Limb (tissue), 2 donors: Measurements from ENCODE around the gene TUBGCP3.
"Not testable (repeated sequence)": the region's sequence is repeated elsewhere in the genome, so short reads cannot be mapped to it uniquely, and the experiment has no call there.

ENCODE experiments used
- DNase-seq, 2 donors: peaks; one replicate each; pipeline ENCODE4 v3.0.0-alpha.2; 2016; ENCODE audit errors: extremely low spot score in 2 of 2

The TUBGCP3 gene, protein sequence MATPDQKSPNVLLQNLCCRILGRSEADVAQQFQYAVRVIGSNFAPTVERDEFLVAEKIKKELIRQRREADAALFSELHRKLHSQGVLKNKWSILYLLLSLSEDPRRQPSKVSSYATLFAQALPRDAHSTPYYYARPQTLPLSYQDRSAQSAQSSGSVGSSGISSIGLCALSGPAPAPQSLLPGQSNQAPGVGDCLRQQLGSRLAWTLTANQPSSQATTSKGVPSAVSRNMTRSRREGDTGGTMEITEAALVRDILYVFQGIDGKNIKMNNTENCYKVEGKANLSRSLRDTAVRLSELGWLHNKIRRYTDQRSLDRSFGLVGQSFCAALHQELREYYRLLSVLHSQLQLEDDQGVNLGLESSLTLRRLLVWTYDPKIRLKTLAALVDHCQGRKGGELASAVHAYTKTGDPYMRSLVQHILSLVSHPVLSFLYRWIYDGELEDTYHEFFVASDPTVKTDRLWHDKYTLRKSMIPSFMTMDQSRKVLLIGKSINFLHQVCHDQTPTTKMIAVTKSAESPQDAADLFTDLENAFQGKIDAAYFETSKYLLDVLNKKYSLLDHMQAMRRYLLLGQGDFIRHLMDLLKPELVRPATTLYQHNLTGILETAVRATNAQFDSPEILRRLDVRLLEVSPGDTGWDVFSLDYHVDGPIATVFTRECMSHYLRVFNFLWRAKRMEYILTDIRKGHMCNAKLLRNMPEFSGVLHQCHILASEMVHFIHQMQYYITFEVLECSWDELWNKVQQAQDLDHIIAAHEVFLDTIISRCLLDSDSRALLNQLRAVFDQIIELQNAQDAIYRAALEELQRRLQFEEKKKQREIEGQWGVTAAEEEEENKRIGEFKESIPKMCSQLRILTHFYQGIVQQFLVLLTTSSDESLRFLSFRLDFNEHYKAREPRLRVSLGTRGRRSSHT

DNA sequence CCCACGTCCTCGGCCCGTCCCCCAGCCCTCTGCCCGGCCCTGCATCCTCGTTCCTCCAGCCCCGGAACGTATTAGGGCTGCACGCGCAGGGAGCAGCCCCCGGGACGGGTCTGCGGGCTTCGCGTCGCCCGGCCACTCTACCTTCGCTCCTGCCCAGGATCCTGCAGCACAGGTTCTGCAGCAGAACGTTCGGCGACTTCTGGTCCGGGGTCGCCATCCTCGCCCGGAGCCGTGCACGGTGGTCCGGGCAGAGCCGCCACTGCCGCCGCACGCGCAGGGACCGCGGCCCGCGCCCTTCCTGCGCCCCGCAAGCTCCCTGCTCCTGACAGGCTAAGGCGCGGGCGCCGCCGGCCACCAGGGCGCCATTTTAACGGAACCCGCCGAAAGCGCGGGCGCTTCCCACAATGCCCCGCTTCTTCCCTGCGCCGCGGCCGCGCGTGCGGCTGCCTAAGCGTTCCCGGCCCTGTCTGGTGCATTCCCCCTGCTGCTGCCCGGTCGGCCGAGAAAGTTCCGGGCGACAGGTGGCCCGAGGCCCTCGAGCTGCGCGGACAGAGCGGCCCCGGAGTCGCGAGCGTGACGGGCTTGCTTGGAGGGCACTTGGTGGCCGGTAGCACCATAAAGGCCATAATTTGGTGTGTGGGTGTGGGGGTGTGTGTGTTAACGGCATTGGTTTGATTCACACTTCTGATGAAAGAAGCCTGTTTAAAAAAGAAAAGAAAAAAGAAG, at the start of gene TUBGCP3:
TUBGCP3 (minus strand) TSS at position 390 of the 726 bp plus-strand sequence; CDS start at position 217, 173 bp downstream.
- peak; percentile 86 to 90 for DNase-seq

DNA sequence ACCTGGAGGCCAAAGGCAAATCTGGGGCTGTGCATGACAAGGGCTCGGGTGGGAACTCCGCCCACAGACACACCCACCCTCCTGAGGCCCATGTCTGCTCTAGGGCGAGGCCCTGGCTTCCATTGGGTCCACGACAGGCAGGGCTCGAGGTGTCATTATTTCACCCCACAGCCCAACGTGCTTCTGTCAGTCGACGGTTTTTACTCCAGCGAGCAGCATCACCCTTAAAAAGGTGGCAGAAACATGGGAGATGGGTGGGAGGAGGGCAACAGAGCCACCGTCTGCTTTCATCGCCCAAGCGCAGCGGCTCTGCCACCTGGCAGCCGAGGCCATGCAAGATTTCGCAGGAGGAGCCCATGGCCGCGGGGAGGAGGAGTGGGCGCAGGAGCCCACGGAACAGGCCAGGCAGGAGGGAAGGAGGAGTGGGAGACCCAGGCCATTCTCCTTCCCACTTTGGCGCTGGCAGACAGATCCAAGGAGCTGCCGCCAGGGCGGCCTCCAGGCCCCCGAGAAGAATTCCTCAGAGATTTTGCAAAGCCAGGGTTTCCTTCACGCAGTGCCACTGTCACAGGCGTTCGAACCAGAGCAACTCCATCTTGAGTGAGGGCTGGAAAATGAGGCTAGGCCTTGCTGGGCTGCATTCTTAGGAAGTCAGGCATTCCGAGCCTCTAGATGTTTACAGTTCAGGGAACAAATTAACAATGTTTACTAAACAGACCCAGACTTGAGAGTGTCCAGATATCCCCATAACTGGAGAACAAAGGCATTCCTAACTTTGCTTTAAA, 49.3 kb upstream of the TUBGCP3 start:
- no peak for DNase-seq

DNA sequence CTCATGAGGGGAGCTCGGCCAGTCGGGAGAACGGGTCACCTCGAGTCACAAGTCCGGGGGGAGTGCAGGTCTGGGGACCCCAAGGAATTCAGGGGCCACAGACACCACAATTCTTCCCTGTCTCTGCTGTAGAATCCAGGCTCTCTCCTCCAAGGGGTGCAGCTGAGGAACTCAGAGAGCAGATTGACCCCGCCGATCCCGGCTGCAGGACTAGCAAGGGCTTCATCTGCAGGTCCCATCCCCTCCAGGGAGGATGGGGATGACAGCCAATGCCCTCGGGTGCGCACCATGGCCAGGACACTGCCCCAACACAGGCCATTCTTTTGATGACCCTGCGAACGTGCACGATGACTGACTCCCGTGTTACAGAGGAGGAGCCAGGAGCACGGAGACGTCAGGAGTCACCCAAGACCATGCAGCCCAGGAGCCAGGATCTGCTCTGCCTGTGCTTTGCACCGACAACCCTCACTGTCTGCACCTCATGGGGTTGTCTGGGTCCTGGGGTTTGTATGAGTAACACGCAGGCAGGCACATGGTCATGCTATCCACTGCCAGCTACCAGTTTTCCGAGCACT, 48.5 kb upstream of the TUBGCP3 start:
- DNase-seq, result no peak

DNA sequence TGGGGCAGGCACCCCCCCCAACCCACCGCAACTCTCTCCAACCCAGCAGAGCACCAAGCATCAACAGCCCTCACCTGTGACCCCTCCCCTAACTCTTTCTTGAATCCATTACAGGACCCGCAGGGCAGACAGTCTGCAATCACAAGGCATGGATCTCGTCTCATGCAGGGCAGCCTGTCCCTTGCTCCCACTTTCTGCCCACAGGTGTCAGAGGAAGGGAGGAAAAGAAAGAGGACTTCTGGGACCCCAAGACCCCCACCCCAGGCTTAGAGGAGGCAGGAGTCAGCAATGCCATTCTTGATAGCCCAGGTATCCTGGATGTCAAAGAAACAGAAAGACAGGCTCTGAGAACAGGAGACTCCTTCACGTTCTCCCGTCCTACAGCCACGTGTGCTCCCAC, 47.4 kb upstream of the TUBGCP3 start:
- DNase-seq, result no peak

DNA sequence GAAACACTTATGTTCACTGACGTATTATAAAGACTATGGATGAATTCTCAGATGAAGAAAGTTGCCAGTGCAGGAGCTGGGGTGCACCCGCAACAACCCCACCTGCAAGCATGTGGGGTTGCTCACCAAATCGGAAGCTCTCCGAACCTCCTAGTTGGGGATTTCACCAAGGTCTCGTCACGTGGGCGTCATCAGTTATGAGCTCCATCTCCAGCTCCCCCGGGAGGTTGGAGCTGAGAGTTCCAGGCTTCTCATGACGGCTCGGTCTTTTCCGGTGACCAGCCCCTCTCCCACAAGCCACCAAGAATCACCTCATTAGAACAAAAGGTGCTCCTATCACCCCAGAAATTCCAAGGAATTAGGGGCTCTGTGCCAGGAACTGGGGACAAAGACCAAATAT, 46.1 kb upstream of the TUBGCP3 start:
- DNase-seq, result no peak

DNA sequence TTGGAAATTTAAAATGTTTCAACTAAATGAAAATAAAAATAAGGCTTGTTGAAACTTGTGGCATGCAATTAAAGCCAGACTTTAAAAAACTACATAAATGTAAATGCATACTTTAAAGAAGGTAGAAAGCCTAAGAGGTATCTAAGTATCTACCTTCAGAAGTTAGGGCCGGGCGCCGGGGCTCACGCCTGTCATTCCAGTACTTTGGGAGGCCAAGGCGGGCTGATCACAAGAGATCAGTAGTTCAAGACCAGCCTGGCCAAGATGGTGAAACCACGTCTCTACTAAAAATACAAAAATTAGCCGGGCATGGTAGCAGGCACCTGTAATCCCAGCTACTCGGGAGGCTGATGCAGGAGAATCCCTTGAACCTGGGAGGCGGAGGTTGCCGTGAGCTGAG, 42.3 kb upstream of the TUBGCP3 start:
- DNase-seq, result not testable (repeated sequence)

DNA sequence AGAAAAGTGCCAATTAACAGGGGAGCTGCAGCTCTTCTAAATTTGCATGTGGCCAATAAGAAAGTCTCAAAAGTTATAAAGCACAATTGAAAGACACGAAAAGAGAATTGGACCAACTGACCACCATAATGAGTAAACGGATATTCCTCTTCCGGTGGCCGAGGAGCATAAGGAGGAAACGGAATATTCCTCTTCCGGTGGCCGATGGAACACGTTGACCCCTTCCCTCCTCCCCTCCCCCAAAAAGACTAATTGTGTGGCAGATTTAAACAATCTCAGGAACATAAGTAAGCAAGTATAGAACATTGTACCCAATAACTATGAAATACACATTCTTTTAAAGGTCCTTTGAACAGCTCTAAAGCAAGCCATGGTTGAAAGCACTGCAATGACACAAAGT, 41.2 kb upstream of the TUBGCP3 start:
- DNase-seq, result no peak

DNA sequence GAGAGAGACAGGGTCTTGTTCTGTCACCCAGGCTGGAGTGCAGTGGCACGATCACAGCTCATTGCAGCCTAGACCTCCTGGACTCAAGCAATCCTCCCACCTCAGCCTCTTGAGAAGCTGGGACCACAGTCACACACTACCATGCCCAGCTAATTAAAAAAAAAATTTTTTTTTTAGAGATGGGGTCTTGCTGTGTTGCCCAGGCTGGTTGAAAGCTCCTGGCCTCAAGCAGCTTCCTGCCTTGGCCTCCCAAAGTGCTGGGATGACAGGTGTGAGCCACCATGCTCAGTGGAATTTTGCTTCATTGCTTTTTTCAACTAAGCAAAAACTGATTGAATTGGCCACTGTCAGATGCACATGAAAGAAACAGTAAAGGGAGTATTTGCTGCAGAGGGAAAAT, 39.7 kb upstream of the TUBGCP3 start:
- not testable (repeated sequence) for DNase-seq

DNA sequence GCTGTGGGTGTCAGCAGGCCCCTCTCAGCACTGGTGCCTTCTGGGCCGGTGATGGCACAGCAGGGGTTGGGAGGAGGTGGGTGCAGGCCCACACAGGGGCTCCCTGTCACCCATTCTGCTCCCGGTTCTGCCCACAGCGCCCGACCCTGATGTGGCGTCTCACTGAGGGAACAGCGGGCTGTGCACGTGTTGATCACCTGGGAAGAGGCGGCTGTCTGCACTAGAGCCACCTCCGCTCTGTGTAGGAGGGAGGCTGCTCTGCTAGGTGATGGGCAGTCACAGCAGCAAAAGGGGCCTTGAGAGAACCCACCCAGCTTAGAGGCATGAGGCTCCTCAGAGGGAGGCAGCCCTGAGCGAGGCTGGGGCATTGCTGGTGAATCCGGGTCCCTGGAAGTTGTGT, 39.2 kb upstream of the TUBGCP3 start:
- no peak for DNase-seq

DNA sequence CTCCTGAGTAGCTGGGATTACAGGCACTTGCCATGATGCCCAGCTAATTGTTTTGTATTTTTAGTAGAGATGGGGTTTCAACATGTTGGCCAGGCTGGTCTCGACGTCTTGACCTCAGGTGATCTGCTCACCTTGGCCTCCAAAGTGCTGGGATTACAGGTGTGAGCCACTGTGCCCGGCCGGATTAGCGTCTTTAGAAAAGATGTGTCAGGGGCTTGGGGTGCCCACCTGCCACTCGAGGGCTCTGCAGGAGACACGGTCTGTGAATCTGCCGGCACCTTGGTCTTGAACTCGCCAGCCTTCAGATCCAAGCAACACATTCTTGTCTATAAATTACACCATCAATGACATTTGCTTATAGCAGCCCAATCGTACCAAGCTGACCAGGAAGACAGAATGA, 38.8 kb upstream of the TUBGCP3 start:
- no peak for DNase-seq

DNA sequence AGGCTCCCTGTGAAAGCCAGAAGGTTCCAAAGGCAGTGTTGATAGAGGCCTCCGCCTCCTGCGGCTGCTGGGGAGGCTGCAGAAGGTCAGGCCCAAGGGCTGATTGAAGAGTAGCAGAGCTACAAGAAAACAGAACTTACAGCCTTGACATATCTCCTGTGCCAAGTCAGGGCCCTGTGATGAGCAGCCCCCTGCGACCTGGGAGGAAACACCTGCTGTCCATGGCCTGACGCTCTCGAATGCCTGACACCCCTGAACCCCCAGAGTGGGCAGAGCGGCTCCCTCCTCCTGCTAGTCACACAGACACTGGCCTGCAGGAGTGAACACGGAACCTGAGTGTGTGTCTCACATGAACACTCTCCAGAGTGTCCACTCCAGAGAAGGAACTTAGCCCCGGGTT, 38.2 kb upstream of the TUBGCP3 start:
- no peak for DNase-seq

DNA sequence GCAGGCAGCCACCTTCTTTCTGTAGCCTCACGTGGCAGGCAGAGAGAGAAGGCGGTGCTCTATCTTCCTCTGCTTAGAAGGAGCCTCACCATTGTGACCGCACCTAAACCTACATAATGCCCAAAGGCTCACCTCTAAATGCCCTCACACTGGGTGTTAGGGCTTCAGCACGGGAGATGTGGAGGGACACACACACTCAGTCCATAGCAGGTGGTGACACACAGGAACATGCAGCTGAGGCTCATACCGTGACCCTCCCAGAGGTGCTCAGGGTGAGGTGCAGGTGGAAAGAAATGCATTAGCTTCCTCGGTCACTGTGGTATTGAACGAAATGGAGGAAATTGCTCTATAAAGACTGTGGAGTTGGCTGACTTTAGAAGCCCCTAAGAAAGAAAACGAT, 37.7 kb upstream of the TUBGCP3 start:
- DNase-seq, result no peak

DNA sequence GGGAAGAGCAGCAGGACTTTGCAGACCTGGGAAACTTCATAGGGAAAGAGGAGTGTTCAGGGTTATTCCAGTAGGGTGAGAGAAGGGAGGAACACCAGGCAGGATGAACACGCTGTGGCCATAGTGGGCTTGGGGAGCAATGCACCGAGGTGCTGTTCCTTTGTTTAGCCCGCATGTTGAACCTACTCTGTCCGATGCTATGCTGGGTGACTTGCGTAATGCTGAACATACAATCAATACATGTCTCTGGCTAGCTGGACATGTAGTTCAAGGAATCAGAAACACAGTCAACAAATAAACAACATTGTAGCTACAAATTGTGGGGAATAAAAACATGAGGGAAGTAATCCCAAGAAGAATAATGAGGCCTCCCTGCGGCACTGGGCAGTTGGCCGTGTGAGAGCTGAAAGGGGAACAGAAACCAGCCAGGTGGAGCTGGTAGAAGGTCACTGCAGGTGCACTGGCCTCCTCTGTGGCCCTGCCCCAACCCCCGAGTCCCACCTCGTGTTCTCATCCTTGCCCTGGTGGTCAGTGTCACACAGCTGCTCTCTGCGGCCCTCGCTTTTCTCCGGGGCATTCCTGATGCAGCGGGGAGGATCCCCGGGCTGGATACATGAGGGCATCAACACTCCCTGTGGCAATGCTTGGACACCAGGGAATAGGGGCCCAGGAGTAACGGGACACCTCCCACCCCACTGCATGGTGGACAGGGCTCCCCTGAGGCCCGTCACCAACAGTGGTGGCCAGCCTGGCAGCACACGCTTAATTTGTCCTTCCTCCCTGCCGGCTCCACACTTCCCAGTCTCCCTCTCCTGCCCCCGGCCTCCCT, 36.9 kb upstream of the TUBGCP3 start:
- no peak for DNase-seq

DNA sequence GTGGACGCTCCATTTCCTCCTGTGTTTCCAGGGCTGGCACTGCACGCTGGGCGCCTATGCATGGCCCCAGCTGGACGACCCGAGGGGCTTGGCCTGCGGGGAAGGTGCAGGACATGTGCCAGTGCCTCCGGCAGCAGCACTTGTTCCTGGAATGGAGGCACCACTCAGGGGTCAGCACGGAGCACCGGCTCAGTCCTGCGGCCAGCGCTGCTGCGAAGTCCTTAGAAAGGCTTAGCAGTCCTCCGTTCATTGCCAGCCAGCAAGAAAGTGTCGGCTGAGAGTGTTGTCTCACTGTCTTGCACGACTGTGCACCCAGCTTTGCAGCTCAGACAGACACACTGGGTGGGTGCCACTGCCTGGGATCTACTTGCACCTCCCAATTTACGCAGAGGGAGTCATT, 36.1 kb upstream of the TUBGCP3 start:
- DNase-seq, result no peak

DNA sequence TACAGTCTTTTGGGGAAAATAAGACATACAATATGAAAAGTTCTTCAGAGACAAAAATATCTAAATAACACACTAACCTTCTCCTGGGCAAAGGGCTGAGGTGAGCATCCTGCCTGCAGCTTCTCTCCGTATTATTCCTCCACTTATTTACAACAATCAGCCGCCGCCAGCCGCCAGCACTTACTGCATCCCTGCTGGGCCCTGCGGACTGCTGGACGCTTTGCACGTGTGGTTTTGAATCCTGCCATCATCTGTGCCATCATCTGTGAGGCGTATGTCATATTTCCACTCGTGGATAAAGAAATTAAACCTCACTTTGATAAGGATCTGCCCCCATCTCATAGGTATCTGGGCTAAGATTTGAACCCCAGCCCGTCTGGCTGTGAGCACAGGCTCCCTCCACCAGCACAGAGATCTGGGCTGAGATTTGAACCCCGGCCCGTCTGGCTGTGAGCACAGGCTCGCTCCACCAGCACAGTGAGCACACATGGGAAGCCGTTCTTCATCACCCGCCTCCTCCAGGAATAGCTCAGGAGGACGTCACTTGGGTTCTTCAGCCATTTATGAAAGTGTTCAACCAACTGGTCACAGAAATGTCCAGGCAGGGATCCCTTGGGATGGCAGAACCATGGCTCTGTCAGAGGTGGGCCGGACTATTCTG, 35.2 kb upstream of the TUBGCP3 start:
- DNase-seq, result no peak

DNA sequence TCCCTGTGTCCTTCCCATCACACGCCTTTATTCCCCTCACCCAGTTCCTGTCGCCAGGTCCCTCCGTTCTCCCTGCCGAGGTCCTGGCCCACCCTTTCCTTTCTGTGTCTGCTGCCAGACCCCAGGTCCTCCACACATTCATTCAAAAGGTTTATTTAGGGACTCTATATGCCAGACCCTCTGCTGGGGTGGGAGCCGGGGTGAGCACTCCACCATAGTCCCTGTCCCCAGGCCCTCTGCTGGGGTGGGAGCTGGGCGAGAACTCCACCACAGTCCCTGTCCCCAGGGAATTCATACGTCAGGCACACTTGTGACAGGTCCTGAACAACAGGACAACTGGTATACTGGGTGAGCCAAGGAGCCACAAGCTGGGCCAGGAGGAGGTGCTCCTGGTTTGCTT, 34.4 kb upstream of the TUBGCP3 start:
- DNase-seq, result no peak

DNA sequence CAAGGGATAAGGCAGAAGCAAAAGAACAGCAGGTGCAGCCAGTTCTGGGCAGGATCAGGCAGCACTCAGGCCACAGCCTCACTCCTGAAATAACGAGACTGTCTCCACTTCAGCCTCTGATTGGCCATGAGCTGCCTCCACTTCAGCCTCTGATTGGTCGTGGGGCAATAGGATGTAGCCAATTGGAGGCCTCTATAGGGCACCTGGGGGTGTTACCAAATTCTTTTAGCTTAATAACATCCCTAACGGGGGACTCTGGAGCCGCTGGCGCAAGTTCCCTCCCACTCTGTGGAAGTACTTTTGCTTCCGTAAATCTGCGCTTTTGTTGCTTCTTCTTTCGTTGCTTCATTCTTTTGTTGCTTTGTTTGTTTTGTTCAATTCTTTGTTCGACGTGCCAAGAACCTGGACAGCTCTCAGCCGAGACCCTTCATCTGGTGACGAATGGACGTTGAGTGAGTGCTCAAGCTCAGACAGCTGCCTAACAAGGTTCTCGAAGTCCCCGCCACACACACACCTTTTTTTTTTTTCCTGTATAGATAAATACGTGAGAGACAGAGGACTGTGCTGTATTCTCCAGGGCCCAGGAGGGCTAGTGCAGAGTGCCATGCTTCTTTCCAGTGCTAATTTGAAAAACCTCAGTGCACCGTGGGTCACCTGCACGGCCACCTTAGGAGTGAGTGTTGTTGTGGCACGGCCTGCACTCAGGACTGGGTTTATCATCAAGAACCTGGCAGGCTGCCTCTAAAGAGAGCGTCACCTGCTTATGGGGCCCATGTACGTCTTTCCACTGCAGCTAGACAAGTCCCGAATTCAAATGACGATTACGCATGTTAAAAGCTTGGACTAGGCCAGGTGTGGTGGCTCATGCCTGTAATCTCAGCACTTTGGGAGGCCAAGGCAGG, 32.0 kb upstream of the TUBGCP3 start:
- no peak for DNase-seq

DNA sequence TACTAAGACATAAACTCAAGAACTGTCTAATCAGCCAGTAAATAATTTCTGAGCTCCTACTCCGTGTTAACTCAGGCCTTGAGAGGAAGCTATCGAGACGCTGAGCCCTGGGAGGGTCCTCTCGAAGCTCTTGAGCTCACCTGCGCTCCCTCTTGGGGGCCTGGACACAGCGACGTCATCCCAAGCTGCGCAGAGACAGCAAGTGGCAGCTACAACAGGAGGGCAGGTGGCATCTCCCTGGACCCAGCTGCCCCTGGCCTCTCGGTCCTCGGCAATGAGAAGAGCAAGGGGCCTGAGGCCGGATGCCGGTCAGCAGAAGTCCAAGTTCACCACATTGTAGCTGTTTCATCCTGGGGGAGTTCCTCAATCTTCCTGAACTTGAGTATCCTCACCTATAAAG, 30.5 kb upstream of the TUBGCP3 start:
- DNase-seq, result no peak
